ENCODE data around the gene CD247.

Gene CD247

GRCh38 chr1:167434306-167434705, 84.0 kb downstream of the CD247 start:
- no peak for DNase-seq

- DNase-seq: no peak
Observed at GRCh38 chr1:167433884-167434283, 84.4 kb downstream of the CD247 start.

GRCh38 chr1:167432780-167433179, 85.5 kb downstream of the CD247 start:
- DNase-seq: no peak

GRCh38 chr1:167431909-167432650, 86.2 kb downstream of the CD247 start:
- no peak for DNase-seq

GRCh38 chr1:167431261-167431908, 86.9 kb downstream of the CD247 start:
- no peak for DNase-seq

GRCh38 chr1:167430849-167431242, 87.5 kb downstream of the CD247 start:
- no peak for DNase-seq

- no peak for DNase-seq
Observed at GRCh38 chr1:167430134-167430848, 88.0 kb downstream of the CD247 start.

GRCh38 chr1:167429612-167430011, 88.7 kb downstream of the CD247 start:
- DNase-seq: no peak

GRCh38 chr1:167428395-167428794, 89.9 kb downstream of the CD247 start:
- no peak for DNase-seq

- no peak for DNase-seq
Observed at GRCh38 chr1:167427848-167428247, 90.5 kb downstream of the CD247 start.

- DNase-seq: no peak
Observed at GRCh38 chr1:167426716-167427115, 91.6 kb downstream of the CD247 start.

- DNase-seq: no peak
Observed at GRCh38 chr1:167425482-167425881, 92.8 kb downstream of the CD247 start.

- no peak for DNase-seq
Observed at GRCh38 chr1:167423684-167424619, 94.4 kb downstream of the CD247 start.

GRCh38 chr1:167420510-167420909, 97.8 kb downstream of the CD247 start:
- no peak for DNase-seq

- no peak for DNase-seq
Observed at GRCh38 chr1:167419245-167419644, 99.1 kb downstream of the CD247 start.

- no peak for DNase-seq
Observed at GRCh38 chr1:167418391-167418790, 99.9 kb downstream of the CD247 start.

- no peak for DNase-seq
Observed at GRCh38 chr1:167416506-167416905, 101.8 kb downstream of the CD247 start.

GRCh38 chr1:167413328-167413727, 105.0 kb downstream of the CD247 start:
- no peak for DNase-seq

- DNase-seq: no peak
Observed at GRCh38 chr1:167412920-167413319, 105.4 kb downstream of the CD247 start.

GRCh38 chr1:167412072-167412471, 106.3 kb downstream of the CD247 start:
- DNase-seq: no peak

GRCh38 chr1:167409183-167409582, 109.1 kb downstream of the CD247 start:
- no peak for DNase-seq

- no peak for DNase-seq
Observed at GRCh38 chr1:167408355-167408754, 110.0 kb downstream of the CD247 start.

- DNase-seq: no peak
Observed at GRCh38 chr1:167404908-167405307, 113.4 kb downstream of the CD247 start.
